ENCODE measurements around the gene FRMPD4. TPM values are rescaled to one million over a fixed set of nuclear protein-coding genes. Genes with fewer than 3 reads are reported as not detected.

FRMPD4 gene
- total RNA-seq, 1 experiment from 2014 or later, result 0.24 TPM

DNA sequence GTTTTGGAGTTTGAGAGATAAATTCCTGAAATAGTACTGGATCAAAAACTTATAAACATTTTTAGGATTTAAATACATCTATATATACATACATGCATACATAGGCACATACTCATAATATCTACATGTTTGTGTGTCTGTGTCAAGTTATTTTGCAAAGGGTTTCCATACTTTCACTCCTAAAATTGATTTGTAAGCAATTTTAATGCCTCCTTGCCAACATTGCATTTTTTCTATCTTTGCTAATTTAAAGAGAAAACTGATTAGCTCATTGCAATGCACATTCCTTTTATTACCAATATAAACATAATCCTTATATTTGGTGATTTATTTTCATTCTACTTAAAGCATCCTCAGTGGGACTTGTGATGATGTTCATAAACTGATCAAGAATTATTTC is 258.3 kb downstream of the FRMPD4 start:
- no peaks in the 10 kb centered on the region for H3K23me2 ChIP-seq (ENCODE audit: insufficient read length, low read depth, low read length, poor library complexity, severe bottlenecking)
- DNase-seq, result no peak
- H3K27me3 ChIP-seq (ENCODE audit: insufficient read depth, low read length), result no peaks in the 10 kb centered on the region
- no peak overlapping the region for H3K23ac ChIP-seq (ENCODE audit: insufficient read length, low read depth, low read length)
- no peaks in the 10 kb centered on the region for H3K79me1 ChIP-seq (ENCODE audit: insufficient read depth, low read depth, low read length, poor library complexity, severe bottlenecking)
- H3K56ac ChIP-seq (ENCODE audit: insufficient read length, low read depth, low read length), result no peak overlapping the region
- H2AFZ ChIP-seq (ENCODE audit: low read length), result no peak overlapping the region
- Mint-ChIP-seq H3K36me3 (ENCODE audit: insufficient read depth in 1 of 3, low read depth in 3 of 3) (peaks cover 0 to 2% (median 0%) of the 10 kb centered on the region in 3 experiments; a peak in 1 of 7 replicates), H3K4me3 (no peak overlapping the region), H3K27me3 (ENCODE audit: low read depth) (no peaks in the 10 kb centered on the region; the same call in 1 of the 2 replicates), H3K9me3 (peaks cover 52 to 54% of the 10 kb centered on the region in 2 experiments), H3K4me1 (no peaks in the 10 kb centered on the region), H3K27ac (no peak overlapping the region)
- no peak overlapping the region for H4K5ac ChIP-seq (ENCODE audit: insufficient read length, low read depth, low read length)
- no peaks in the 10 kb centered on the region for H3K4me1 ChIP-seq (ENCODE audit: insufficient read depth, low read length)
- H3K4me2 ChIP-seq (ENCODE audit: insufficient read depth, insufficient read length, low read length), result no peak overlapping the region
- H2BK20ac ChIP-seq (ENCODE audit: low read depth, low read length, poor library complexity, severe bottlenecking), result no peak overlapping the region
- H2BK5ac ChIP-seq (ENCODE audit: insufficient read length, low read length), result no peak overlapping the region
- H3K9me3 ChIP-seq (ENCODE audit: control insufficient read depth, low read depth, low read length), result peaks cover 6% of the 10 kb centered on the region
- H2AK5ac ChIP-seq (ENCODE audit: insufficient read length, low read length), result no peak overlapping the region
- no peak overlapping the region for H2BK120ac ChIP-seq (ENCODE audit: low read depth, low read length, poor library complexity, severe bottlenecking)
- H2BK12ac ChIP-seq (ENCODE audit: insufficient read length, low read depth, low read length), result no peak overlapping the region
- H4K91ac ChIP-seq (ENCODE audit: insufficient read length, low read depth, low read length), result no peak overlapping the region
- no peak overlapping the region for H3K27ac ChIP-seq (ENCODE audit: insufficient read length, low read depth, low read length)
- H3K79me2 ChIP-seq (ENCODE audit: insufficient read depth, low read length), result no peaks in the 10 kb centered on the region
- no peaks in the 10 kb centered on the region for H4K20me1 ChIP-seq (ENCODE audit: control insufficient read depth, insufficient read depth, insufficient read length)
- no peak overlapping the region for H3K14ac ChIP-seq (ENCODE audit: insufficient read depth, low read length)
- H2BK15ac ChIP-seq (ENCODE audit: low read depth, low read length), result no peak overlapping the region
- H3K4ac ChIP-seq (ENCODE audit: low read depth, low read length), result no peak overlapping the region
- H3T11ph ChIP-seq (ENCODE audit: low read length), result no peak overlapping the region
- no peak overlapping the region for H3K9ac ChIP-seq (ENCODE audit: extremely low read depth, insufficient read length, low read length)
- H4K8ac ChIP-seq (replicated peaks; ENCODE audit: insufficient read length, low read depth, low read length), result no peak overlapping the region
- no peak overlapping the region for H3K18ac ChIP-seq (ENCODE audit: insufficient read length, low read depth, low read length)
- TF ChIP-seq CTCF (conservative IDR thresholded peaks at IDR 0.05), result no peak

Data from H9 (cell line).